Hematopoietic multipotent progenitor cell treated with erythropoietin and hydrocortisone succinate and interleukin-3 and kit ligand, for 4 days (in vitro differentiated cells): ENCODE measurements around the gene DOK7.

ENCODE experiments used
- DNase-seq: peaks from one replicate; pipeline ENCODE4 v3.0.0-alpha.2; 2015

DOK7 gene, protein sequence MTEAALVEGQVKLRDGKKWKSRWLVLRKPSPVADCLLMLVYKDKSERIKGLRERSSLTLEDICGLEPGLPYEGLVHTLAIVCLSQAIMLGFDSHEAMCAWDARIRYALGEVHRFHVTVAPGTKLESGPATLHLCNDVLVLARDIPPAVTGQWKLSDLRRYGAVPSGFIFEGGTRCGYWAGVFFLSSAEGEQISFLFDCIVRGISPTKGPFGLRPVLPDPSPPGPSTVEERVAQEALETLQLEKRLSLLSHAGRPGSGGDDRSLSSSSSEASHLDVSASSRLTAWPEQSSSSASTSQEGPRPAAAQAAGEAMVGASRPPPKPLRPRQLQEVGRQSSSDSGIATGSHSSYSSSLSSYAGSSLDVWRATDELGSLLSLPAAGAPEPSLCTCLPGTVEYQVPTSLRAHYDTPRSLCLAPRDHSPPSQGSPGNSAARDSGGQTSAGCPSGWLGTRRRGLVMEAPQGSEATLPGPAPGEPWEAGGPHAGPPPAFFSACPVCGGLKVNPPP

DNA sequence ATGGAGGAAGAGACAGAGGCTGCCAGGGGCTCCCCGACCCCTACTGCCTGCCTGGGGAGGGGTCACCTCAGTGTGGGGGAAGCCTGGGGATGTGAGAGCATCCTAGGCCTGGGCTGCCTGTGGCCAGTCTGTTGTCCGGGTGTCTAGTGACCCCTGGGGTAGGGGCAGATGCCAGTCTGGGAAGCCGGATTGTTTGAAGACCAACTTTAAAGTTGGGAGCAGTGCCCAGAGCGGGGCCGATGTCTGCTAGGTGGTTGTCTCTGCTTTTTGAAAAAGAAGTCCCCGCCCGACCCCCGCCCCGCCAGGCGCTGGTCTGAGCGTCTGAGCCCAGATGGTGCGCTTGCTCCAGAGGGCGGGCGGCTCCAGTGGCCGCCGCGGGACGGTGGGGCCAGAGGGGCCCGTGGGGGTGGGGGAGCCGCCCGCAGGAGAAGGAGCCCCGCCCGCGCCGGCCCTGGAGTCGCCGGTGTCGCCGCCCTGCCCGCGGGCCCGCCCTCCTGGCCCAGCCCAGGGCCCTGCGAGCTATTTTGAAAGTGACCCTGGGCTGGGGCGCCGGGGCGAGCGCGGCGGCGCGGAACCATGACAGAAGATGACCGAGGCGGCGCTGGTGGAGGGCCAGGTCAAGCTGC is at the start of gene DOK7:
Gene DOK7 (plus strand): TSS at position 517 of the 626 bp plus-strand sequence. CDS start 70 bp downstream, at position 587.
- peak; percentile 15 for DNase-seq

DNA sequence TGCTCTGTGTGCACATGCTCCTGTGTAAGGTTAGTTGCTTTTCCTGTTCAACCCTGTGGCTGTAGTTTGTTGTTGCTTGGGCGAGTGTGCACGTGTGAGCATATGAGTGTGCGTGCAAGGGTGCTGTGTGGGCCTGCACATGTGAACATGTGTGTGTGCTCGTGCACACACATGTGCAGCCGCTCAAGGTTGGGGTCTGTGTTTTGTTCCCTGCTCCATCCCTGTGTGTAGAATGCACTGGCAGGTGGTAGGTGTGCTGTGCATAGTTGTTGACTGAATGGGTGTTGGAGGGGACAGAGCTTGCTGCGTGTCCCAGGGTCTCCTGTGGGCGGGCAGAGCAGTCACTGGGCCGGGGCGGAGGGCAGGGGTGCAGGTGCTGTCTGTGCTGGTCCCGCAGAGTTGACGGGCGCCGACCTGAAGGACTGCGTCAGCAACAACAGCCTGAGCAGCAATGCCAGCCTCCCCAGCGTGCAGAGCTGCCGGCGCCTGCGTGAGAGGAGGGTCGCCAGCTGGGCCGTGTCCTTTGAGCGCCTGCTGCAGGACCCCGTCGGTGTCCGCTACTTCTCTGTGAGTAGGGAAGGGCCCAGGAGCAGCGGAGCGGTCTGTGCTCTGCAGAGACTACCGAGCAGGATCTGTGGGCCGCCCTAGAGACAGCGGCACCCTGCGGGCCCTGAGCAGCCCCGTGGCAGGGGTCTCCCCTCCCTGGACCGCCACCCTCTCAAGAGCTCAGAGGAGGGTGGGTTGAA is 49.3 kb upstream of the DOK7 start:
- DNase-seq: no peak

DNA sequence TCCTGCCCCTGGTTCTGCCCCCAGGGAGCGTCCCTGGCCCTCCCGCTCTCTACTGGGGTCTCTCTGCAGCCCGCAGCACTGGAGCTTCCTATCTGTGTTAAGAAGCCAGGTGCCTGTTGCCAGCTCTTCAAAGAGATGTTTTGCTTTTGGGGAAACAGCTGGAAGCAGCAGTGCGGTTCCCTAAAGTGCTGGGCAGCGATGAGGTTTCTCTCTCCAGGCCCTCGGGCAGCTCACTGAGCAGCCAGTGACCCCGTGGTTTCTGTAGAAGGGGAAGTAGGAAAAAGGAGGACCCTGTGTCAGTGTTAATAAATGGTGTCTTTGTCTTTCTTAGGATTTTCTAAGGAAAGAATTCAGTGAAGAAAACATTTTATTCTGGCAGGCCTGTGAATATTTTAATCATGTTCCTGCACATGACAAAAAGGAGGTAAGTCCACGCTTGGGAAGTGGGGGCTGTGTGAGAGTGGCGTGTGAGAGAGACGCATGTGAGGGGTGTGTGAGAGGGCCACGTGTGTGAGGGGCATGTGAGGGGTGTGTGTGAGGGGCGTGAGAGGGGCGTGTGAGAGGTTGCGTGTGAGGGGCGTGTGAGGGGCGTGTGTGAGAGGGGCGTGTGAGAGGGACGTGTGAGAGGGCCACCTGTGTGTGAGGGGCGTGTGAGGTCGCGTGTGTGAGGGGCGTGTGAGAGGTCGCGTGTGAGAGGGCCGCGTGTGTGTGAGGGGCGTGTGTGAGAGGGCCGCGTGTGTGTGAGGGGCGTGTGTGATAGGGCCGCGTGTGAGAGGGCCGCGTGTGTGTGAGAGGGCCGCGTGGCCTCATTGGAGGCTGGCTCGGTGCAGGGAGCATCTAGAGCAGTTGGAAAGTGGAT is 48.5 kb upstream of the DOK7 start:
- DNase-seq: peak; percentile 60

DNA sequence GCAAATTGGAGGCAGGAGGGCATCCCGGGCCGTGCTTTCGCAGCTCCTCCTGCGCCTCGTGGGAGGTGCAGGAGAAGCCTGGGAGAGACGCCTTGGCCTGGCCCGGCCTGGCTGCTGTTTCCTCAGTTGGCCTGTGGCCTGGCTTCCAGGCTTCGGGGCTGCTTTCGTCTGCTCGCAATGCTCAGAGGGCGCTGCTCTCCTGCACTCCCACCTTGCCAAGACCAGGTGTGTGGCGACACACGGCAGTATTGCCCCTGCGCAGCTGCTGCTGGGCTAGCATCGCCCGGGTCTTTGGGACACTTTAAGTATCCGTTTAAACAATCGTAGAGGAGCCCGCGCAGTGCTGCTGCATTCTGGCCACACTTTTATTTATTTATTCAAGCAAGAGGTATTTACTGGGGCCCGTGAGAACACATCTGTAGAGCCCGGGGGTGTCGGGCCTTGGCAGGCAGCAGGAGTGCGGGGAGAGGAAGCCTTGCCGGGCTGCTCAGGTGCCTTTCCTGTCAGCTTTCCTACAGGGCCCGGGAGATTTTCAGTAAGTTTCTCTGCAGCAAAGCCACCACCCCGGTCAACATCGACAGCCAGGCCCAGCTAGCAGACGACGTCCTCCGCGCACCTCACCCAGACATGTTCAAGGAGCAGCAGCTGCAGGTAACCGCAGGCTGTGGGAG is 47.5 kb upstream of the DOK7 start:
- DNase-seq: no peak

- no peak for DNase-seq
Observed at GRCh38 chr4:3416270-3416669, 46.8 kb upstream of the DOK7 start.

GRCh38 chr4:3416821-3417221 is 46.3 kb upstream of the DOK7 start:
- DNase-seq: no peak

GRCh38 chr4:3417448-3417847 is 45.7 kb upstream of the DOK7 start:
- DNase-seq: no peak

DNA sequence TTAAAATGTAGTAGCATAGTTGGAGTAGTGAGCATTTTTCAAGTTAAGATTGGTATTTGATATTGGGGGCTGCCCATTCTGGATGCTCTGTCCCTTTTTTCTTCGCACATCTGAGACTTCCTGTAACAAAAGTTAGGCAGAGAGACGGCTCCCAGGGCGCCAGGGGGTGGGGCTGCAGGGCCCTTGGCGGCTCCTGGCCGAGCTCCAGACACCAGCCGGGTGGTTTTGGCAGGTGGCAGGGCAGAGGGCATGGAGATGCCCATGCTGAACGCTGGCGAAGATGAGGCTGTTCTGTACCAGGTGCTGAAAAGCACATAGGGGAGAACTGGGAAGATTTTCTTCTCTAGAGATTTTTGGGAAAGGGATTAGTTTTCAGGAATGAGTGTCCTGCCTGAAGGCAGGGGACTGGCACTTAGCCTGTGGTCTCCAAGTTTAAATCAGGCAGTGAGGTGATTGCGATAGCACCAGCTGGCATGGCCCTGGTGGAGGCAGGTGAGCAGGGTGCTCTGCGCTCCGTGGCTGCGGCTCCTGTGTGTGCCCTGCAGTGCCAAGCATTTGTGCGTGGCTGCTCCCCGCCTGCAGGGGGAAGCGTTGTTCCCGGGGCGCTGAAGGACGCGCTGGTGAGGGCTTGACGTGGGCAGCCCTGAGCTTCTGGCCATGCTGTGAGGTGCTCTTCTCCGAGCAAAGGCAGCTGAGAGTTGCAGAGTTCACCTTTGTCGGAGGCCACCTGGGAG is 44.9 kb upstream of the DOK7 start:
- DNase-seq: peak; percentile 32

DNA sequence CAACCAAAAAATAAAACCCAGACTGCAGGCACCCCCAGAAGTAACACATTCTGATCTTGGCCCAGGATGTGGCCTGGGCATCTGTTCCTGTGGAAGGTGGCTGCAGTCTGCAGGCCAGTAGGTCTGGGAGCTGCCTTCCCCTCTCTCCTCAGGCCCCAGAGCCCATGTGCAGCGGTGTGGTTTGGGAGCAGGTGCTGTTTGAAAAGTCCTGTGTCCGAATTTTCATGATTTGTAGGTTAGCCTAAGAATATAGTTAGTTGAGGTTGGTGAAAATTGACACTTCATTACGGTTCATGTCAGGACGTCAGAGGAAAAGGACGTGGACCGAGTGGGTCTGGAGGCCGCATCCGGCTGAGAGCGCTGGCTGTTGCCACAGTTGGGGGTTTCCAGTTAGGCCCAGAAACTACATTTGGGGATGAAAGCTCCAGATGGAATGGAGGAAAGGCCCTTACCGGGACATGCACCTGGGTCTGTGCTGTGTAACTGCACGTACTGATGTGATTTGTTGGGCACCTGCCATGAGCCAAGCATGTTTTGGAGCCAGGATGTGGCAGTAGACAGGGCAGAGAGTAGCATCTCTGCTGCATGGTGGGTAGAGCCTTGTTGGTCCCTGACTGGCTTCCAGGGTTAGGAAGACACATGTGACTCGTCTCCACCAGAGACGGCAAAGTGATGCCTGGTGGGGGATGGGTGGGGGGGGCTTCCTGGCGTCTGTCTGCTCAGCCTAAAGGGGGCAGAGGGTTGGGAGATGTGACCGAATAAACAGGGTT is 43.1 kb upstream of the DOK7 start:
- no peak for DNase-seq

DNA sequence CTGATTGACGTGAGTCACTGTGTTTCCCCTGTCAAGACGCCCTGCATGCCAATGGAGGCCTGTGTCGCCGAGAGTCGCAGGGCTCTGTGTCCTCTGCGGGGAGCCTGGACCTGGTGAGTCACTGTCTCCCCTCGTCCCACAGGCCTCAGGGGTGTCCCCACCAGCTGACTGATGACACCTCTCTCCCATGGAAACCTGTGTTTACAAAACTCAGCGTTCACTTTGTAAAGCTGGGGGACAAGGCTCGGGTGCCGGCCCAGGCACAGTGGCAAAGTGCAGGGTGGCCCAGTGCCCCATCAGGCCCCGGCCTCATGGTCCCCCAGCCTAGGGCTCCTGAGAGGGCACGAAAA is 42.5 kb upstream of the DOK7 start:
- no peak for DNase-seq

DNA sequence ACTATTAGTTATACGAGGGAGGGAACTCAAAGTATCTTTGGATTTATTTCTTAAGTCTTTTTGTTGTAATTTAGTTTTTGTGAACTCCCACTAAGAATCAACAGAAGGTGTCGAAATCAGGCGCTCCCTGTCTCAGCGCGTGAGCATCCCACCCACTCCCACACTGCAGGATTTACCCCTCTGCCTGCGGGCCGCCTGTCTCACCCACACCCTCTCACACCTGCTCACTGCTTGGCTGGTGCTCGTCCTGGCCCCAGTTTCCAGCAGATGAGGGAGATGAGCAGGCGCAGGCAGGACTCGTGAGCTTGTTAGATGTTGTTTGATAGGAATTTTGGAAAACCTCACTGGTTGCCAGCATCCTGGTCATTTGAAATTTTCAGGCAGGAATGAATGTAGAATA is 42.1 kb upstream of the DOK7 start:
- DNase-seq: no peak

DNA sequence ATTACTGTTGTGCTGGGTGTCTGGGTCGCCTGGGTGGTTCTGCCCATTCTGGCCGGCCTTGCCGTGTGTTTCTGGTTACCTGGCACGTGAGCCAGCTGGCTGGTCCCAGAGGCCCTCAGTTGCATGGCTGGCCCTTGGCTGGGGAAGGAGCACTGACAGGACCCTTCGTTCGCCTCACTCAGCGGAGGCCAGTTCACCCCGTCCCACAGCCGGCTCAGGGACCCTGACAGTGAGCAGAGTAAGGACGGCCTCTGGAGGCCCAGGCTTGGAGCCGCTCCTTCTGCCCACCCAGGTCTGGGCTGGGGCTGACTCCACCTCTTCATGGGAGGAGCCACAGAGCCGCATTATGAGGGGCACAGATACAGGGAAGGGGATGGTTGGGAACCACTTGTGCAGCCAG is 41.6 kb upstream of the DOK7 start:
- no peak for DNase-seq

GRCh38 chr4:3422241-3422801 is 40.8 kb upstream of the DOK7 start:
- DNase-seq: no peak

GRCh38 chr4:3422808-3423297 is 40.3 kb upstream of the DOK7 start:
- no peak for DNase-seq

GRCh38 chr4:3423406-3423805 is 39.7 kb upstream of the DOK7 start:
- no peak for DNase-seq

- no peak for DNase-seq
Observed at GRCh38 chr4:3423952-3424351, 39.2 kb upstream of the DOK7 start.

- DNase-seq: no peak
Observed at GRCh38 chr4:3424522-3425095, 38.5 kb upstream of the DOK7 start.

DNA sequence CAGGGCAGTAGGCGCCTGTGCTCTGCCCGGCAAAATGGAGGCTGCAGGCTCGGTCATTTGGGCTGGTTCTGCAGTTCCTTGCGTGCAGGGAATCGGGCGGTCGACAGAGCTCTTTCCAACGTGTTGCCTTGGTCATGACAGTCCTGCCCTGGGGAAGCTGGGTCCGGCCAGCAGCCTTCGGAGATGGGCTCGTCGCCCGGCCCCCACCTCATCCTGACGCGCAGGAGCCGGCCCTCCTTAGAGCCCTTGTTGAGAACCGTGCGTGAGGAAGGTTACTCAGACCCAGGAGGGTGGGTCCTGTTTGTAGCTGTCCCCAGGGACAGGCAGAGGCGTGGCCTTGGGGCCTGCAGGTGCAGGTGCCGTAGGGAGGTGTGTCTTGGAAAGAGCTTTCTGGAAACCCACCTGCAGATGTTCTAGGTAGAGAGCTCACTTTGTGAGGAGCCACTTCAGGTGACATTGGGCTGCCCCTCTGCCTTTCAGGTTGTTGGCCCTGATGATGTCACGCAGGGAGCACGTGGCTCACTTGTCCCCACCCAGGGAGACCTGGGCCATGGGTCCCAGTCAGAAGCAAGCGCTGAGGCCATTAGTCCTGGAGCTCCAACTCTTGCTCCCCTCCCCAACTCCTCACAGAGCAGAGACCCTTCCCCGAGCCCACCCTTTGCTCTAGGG is 36.5 kb upstream of the DOK7 start:
- DNase-seq: no peak

GRCh38 chr4:3427134-3427476 is 36.0 kb upstream of the DOK7 start:
- no peak for DNase-seq
